ENCODE results near the gene SIRT1.
"Not testable (repeated sequence)": the region's sequence is repeated elsewhere in the genome, so short reads cannot be mapped to it uniquely, and the experiment has no call there.

The SIRT1 gene

DNA sequence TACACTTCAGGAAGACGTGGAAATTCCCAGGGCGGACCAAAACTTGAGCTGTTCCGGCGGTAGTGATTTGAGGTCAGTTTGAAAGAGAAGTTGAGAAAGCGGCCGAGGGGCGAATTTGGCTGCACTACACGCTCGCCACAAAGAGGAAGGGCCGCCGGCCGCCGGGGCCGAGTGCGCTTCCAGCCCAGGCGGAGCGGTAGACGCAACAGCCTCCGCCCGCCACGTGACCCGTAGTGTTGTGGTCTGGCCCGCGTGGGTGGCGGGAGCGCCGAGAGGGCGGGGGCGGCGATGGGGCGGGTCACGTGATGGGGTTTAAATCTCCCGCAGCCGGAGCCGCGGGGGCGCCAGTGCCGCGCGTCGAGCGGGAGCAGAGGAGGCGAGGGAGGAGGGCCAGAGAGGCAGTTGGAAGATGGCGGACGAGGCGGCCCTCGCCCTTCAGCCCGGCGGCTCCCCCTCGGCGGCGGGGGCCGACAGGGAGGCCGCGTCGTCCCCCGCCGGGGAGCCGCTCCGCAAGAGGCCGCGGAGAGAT, at the start of gene SIRT1:
Gene SIRT1, plus strand, starts transcription at position 344 of the 529 bp plus-strand sequence. Its CDS starts 66 bp downstream, at position 410.
- peak; percentile 97 for DNase-seq (ENCODE audit: low spot score)

DNA sequence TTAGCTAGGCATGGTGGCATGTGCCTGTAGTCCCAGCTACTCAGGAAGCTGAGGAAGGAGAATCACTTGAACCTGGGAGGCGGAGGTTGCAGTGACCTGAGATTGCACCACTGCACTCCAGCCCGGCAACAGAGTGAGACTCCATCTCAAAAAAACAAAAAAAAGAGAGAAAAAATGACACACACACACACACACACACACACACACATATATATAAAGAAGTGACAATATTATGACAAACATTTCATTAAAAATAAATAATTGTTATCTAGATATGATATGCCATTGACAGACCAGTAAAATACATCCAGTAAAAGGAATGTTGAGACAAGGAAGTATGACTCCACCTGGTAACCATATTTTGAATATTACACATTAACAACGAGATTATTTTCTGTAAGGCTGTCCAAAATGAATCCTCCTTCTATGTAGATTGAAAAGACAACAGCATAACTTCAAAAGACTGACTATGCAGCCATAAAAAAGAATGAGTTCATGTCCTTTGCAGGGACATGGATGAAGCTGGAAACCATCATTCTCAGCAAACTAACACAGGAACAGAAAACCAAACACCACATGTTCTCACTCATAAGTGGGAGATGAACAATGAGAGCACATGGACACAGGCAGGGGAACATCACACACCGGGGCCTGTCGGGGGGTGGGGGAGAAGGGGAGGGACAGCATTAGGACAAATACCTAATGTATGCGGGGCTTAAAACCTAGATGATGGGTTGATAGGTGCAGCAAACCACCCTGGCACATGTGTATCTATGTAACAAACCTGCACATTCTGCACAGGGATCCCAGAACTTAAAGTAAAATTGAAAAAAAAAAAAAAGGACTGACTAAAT, 48.7 kb upstream of the SIRT1 start:
- not testable (repeated sequence) for DNase-seq (ENCODE audit: low spot score)

DNA sequence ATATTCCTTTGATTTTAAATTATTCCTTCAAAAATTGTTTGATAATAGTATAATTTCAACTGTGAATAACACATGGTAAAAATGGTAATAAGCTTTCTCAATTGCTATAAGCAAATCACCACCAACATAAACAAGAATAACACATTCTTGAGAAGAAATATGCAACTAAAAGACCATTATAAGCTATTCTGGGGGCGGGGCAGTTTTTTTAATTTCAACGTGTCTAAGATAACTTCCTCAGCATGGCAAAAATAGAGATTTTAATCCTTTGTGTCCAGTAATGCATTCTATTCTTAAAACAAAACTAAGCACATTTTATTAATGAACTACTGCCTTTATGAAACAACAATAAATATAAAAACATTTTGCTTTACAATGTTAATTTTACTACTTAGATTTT, 48.0 kb upstream of the SIRT1 start:
- no peak for DNase-seq (ENCODE audit: low spot score)

DNA sequence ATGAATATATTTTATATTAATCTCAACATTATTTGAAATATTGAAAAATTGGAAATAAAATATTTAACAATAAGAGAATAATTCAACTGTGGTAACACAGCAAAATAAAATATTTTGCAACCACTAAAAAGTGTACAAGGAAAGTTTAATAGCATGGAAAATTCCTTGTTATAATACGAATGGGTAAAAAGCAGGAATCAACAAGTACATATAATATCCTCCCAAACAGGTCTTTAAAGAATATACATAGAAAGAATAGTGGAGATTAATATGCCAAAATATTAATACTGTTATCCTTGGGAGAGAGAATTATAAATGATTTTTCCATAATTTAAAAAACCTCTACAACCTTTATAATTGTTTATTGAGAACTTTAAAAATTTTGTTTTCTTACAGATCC, 47.5 kb upstream of the SIRT1 start:
- no peak for DNase-seq (ENCODE audit: low spot score)

DNA sequence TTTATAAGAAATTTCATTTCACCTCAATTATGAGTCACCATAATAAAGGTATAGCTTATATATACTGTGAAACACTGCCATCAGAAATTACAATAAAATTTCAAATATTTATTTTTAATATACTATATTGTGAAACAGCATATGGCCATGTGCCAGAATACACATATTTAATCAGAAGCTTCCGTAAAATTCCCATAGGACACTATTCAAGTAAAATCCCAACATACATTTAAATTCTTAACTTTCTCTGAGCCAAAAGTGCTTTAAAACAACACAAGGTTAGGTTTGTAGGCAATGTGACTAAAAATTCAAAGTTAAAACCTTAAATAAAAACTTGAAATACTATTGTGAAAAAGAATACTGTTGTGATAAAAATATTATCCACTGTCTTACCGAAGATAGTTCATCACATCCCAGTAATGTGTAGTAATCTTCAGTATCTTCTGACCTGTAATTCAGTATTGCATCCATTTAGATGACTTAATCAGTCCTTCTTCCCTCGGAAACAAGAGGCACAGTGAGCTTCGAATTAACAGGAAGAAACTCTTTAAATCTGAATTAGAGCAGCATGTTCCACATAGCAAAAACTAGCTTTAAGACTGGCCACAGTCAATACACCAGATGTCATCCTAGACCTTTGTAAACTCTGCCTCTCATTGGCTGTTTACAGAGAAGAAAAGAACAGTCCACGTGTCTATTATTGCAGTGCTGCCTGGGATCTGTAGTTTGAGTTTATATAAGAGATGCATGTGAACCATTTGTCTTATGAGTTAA, 46.7 kb upstream of the SIRT1 start, which contains the start of gene DNAJC12:
Gene DNAJC12, minus strand, starts transcription at position 648 of the 774 bp plus-strand sequence. Its CDS starts 177 bp downstream, at position 471.
- DNase-seq (ENCODE audit: low spot score), result peak; percentile 17

DNA sequence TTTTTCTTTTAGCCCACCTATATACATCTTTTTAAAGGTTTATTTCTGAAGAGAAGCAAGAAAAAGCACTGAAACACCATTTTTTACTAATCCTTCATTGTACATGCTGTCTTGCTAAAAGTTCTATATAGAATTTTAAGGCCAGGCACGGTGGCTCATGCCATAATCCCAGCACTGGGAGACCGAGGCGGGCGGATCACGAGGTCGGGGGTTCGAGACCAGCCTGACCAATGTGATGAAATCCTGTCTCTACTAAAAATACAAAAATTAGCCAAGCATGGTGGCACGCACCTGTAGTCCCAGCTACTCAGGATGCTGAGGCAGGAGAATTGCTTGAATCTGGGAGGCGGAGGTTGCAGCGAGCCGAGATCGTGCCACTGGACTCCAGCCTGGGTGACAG, 44.9 kb upstream of the SIRT1 start:
- DNase-seq (ENCODE audit: low spot score), result not testable (repeated sequence)

DNA sequence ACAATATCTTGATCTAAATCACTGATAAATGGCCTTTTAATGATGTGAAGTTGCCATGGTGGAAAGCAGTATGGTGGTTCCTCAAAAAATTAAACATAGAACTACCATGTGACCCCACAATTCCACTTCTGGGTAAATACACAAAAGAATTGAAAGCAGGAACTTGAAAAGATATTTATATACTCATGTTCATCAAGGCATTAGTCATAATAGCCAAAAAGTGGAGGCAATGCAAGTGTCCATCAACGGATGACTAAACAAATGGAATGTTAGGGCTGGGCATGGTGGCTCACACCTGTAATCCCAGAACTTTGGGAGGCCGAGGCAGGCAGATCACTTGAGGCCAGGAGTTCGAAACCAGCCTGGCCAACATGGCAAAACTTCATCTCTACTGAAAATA, 44.5 kb upstream of the SIRT1 start:
- DNase-seq (ENCODE audit: low spot score), result no peak

DNA sequence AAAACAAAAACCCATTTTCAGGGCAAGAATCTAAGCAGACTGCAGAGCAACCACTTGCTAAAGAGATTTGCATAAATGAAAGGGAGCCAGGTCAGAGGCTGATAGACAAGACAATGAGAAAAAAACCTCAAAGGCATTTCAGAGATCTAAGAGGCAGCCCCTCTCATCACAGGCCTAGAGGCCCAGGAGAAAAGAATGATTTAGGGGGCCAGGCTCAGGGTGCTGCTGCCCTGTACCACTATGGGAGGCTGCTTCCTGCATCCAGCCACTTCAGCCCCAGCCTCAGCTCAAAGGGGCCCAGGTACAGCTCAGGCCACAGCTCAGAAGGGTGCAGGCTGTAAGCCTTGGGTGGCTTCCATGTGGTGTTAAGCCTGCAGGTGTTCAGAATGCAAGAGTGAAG, 42.7 kb upstream of the SIRT1 start:
- DNase-seq (ENCODE audit: low spot score), result no peak

DNA sequence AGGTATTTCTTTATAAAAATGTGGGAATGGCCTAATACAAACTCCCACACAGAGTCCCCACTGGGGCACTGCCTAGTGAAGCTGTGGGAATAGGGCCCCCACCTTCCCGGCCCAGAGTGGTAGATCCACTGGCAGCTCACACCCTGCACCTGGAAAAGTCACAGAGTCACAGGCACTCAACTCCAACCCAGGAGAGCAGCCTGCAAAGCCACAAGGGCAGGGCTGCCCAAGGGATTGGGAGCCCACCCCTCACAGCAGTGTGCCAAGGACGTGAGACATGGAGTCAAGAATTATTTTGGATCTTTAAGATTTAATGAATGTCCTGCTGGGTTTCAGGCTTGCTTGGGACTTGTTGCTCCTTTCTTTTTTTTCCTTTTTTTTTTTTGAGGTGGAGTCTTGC, 41.2 kb upstream of the SIRT1 start:
- no peak for DNase-seq (ENCODE audit: low spot score)

DNA sequence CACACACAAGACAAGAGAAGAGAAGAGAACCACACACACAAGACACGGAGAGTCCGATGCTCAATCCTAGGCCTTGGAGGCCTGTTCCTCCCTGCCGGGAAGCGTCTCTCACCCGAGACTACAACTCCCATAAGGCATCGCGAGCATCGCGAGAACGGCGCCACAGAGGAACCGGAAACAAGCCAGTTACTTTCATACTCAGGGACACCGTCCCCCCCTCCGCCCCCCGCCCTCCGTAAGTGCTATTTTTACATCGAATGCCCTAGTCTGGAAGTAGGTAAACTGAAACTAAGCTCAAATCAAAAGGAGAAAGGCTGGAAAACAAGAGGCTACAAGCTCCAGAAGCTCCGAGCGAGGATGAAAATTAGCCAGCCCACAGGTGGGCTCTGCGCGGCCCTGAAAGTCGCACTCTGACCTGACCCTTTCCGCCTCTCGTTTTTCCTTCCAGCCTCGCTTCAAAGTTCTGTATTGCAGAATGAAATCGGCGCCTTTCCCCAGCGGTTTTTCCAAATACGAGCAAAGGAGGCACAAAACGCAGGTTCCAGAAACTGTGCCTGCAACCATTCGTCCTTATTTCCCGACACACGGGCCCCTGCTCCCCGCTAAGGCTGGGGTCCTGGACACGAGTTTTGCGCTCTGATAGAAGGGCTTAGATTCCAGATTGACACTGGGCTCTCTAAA, 35.0 kb upstream of the SIRT1 start:
- DNase-seq (ENCODE audit: low spot score), result peak; percentile 91

DNA sequence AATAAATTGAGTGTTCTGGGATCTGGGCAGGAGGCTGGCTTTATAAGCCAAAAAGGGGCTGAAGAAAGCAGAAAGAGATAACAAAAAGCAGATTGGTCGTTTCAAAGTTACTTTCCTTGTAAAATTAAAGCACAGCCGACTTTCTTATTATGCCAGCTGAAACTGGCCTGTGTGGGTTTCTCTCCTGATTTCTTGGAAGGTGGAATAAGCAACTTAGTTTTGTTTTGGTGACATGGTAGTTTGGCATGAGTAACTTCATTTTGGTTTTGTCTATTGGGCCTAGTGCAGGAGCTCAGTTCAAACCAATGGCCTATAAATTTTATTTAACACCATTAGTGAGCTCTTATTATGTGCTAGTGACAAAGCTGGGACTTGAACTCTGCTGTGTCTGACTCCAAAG, 33.3 kb upstream of the SIRT1 start:
- DNase-seq (ENCODE audit: low spot score), result no peak

DNA sequence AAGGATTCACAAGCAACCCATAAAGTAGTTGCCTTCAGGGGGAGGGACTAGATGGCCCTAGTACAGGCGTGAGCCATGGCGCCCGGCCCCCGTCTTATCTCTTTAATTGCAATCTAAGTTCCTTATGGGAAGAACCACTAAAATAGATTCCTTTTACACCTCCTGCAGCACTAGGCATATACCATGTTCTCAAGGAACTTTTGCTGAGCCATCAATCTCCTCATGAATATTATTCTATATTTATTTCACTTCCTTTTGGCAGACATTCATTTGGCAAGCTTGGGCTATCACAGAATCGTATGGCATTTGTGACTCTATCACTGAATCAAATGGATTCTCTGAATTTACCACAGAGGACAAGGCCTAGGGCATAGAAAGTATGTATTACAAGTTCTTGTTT, 31.7 kb upstream of the SIRT1 start:
- DNase-seq (ENCODE audit: low spot score), result no peak

DNA sequence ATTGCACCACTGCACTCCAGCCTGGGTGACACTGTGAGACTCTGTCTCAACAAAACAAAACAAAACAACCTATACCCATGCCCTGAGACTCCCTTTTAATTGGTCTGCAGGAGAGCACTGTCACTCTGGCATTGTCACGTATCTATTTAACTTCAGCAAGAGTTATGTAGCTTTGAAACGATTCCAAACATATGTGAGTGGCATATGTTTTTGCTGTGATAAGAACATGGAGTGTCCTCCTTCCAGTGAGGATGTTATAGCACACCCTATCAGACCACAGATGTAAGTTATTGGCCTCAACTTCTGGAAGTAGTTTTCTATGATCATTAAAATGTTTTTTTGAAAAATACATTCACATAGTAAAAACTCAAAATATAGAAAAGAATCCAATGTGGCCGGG, 30.9 kb upstream of the SIRT1 start:
- DNase-seq (ENCODE audit: low spot score), result no peak

DNA sequence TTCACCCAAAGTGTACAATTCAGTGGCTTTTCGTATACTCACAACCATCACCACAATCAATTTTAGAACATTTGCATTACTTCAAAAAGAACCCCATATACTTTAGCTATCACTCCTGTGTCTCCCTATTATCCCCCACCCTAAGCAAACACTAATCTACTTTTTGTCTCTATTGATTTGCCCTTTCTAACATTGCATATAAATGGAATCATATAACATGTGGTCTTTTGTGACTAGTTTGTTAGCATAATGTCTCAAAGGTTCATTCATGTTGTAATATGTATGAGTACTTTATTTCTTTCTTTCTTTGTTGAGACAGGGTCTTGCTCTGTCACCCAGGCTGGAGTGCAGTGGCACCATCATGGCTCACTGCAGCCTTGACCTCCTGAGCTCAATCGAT, 25.5 kb upstream of the SIRT1 start:
- DNase-seq (ENCODE audit: low spot score), result no peak

DNA sequence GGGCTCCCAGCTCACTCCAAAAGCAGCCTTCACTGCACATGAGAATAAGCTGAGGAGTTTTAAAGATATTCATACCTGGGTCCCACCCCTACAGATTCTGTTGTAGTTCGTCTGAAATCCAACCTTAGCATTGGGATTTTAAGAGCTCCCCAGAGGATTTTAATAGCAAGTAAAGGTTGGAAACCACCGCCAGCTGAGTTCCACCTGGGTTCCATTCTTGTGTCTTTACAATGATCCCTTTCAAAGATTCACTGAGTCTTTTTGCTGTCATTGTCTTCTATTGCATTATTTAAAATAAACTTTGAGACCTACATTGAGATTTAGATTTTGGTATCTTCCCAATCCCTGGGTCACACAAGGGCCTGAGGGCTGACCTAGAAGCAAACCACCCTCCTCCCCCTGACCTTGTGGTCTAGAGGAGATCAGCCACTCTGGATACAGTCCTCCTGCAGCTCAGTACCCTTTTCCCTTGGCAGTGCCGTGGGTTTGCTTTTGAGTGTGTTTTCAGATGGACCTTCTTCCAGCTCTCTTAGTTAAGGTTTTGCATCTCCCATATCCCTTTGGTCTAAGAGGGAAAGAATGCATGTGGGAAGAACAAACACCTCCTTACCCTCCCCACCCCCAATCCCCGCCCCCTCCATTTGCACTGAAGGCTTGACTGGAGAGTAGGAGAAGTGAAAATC, 22.6 kb upstream of the SIRT1 start:
- no peak for DNase-seq (ENCODE audit: low spot score)

DNA sequence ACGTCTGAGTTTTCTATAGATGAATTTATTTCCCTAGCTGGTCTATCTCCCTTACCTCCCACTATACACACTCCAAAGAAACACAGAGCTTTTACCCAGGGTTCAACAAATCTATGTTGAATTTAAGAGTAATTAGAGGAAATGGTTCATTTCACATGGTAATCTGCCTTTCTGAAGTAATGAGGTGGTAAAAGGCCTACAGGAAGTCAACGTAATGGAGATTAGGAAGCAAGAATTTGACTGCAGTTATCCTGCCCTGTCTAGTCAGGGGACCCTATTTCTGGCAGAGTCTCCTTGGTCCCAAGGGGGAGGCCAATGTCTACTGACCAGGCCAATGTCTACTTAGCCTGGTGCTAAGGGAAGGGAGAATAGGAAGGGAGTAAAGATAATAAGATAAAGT, 21.4 kb upstream of the SIRT1 start:
- DNase-seq (ENCODE audit: low spot score), result no peak

DNA sequence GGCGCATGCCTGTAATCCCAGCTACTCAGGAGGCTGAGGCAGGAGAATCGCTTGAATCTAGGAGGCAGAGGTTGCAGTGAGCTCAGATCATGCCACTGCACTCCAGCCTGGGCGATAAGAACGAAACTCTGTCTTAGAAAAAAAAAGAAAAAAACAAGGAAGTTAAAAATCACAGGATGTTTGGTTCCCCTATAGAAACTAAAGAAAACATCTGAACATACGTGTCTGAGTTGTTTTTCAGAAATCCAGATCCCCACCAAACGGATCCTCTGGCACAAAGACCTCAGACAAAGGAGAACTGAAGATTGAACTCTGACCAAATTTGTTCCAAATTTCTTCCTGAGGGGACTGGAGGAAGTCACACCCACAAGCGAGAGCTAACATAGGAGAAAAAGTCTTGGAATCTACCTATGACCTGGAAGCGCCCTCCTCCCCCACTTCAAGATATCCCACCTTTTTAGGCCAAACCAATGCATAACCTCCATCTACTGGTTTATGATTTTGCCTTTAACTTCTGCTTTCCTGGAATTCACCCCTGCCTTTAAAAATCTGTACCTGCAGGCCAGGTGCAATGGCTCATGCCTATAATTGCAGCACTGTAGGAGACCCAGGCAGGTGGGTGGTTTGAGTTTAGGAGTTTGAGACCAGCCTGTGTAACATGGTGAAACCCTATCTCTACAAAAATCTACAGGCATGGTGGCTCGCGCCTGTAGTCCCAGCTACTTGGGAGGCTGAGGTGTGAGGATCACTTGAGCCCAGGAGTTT, 19.7 kb upstream of the SIRT1 start:
- no peak for DNase-seq (ENCODE audit: low spot score)

DNA sequence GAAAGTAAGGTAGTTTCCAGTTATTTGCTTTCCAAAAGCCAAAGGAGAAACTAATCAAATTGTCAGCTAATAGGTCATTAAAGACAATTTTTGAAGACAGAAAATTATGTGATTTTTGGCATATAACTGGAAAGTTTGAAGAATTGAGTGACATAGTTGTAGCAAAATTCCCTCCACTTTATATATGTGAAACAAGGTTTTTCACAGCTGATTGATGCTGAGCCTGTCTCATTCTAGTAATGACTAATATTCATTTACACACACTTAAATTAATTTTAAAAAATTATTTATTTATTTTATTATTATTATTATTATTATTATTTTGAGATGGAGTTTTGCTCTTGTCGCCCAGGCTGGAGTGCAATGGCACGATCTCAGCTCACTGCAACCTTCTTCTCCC, 16.3 kb upstream of the SIRT1 start:
- no peak for DNase-seq (ENCODE audit: low spot score)

DNA sequence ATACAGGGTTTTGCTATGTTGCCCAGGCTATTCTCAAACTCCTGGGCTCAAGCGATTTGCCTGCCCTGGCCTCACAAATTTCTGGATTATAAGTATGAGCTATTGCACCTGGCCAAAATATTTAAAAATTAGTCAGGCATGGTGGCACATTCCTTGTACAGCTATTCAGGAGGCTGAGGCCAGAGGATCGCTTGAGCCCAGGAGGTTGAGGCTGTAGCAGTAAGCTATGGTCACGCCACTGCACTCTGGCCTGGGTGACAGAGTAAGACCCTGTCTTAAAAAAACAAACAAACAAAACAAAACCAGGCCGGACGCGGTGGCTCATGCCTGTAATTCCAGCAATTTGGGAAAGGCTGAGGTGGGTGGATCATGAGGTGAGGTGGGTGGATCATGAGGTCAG, 14.5 kb upstream of the SIRT1 start:
- DNase-seq (ENCODE audit: low spot score), result no peak

DNA sequence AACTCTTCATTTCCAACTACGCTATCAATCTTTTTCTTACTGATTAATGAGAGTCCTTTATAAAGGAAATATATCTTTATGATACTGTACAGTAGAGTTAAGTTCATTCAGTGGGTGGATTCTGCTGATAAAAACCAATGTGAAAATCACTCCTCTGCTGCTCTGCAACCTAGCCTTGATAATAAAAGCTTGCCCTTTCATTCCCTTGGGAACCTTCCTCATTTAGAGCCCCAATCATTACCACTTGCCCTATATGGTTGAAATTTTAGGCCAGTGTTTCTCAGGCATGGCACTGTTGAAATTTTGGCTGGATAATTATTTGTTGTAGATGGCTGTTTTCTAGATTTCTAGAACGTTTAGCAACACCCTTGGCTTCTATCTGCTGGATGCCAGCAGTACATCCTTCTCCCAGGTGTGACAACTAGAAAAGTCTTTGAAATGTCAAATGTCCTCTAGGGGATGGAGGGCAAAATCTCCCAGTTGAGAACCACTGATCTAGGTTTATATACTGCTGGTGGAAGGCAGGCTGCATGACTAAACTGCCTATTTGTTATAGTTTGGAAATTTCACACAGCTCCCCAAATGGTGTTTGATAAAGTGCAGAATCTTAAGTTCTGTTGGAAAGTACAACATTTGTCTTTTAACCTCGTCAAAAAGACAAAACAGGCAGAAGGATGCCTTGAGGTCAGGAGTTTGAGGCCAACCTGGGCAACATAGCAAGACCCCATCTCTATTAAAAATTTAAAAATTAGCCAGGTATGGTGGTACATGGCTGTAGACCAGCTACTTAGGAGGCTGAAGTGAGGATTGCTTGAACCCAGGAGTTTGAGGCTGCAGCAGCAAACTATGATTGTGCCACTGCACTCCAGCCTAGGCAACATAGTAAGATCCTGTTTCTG, 8.9 kb upstream of the SIRT1 start:
- DNase-seq (ENCODE audit: low spot score), result no peak
